HG03139 (cell line): ENCODE data around the gene MEI1.

Experiments used
- ATAC-seq: cut with Tn5 transposase; IDR thresholded peaks from one replicate; pipeline ENCODE4 v1.9.1; 2021; ENCODE audit not compliant: unreplicated experiment

The MEI1 gene

DNA sequence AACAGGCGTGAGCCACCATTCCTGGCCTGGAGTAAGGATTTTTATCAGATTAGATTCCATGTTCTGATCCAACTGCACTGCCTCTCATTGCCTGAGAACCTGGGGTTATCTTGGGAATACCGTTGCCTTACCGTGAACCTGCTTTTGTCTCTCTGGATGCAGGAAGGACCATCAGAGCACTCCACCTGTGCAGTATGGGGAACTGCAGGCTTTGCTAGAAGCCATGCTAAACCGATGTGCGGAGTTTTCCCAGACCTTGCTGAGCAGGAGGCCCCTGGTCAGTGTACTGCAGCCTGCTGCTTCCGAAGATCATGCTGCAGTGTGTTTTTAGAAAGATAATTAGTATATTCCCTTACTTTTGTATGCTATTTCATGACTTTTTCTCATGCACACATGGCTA lies 43.6 kb downstream of the MEI1 start:
- no peak for ATAC-seq

DNA sequence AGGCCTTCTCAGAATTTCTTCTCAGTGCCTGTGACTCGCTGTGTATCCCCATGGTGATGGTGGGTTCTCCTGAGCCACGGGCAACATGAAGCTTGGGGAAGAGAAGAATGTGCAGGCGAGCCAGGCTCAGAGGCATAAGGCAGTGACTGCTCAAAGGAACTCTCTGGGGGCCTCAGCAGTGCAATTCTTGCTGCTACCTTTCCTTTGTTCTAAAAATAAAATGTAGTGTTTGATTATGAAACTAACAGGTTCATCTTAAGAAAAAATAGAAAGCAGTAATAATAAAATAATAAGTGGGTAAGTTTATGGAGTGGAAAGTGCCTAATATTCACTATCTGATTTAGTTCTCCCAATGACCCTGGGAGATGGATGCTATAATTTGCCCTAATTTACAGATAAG lies 46.7 kb downstream of the MEI1 start:
- no peak for ATAC-seq

DNA sequence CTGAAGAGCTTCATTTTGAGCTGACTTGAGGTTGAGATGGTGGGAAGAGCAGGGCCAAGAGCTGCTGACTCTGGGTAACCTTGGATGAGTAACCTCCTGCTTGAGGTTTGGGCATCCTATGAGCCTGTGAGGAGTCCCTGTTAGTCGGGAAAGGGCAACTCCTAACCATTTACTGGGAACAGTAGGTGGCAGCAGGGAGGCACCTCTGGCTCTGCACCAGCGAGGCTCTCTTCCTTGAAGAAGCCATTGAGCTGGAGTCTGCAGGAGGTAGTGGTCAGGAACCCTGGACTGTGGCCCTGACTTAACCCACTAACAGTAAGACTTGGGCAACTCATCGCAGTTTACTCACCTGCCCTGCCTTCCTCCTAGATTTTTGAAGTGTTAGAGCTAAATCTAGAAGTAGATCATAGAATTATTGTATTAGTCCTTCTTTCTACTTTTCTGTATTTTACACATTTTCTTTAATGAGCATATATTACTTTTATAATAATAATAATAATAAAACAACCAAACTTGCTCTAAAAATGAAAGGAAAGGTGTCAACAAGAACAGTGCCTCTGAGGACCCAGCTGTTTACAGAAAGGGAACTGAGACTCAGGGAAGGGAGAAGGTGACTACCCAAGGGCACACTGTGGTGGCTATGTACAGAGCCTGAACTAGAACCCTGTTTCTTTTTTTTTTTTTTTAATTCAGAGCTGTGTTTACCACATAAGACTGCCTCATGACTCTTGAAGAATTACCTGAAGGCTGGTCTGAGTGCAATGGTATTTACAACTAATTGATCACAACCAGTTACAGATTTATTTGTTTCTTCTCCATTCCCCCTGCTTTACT lies 47.5 kb downstream of the MEI1 start:
- ATAC-seq, result peak; percentile 70

DNA sequence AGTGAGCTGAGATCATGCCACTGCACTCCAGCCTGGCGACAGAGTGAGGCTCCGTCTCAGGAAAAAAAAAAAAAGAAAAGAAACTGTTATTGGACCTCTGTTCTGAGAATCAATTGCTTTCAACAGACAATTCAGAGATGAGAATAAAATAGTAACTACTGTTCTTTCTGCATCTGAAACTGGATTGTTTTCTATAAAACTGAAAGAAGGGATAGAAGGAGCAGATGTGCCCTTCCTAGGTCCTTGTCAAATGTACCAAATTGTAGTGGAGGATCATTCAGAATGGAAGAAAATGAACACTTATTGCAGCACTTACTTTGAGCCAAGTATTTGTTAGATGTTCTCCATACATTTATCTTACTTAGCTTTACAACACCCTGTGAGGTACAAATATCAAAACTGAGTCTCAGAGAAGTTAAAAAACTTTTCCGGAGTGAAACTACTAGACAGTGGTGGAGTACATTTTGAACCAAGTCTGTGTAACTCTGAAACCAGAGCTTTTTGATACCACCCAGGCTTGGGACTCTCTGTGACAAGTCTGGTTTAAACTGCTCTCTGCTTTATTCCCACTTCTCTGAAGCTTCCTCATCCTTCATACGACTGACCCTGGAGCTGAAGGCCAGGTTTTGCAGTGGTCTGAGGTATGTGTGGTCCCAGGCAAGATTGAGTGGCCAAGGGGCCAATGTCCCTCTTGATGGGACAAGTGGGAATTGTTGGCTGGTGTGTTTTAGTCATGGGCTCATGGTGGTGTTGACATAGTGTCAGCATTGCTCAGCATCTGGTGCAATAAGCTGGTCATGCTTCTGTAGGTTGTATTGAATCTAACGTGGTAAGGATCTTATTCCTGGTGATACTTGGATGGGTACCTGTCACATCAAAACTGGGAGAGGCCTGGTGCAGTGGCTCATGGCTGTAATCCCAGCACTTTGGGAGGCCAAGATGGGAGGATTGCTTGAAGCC lies 53.0 kb downstream of the MEI1 start:
- no peak for ATAC-seq

DNA sequence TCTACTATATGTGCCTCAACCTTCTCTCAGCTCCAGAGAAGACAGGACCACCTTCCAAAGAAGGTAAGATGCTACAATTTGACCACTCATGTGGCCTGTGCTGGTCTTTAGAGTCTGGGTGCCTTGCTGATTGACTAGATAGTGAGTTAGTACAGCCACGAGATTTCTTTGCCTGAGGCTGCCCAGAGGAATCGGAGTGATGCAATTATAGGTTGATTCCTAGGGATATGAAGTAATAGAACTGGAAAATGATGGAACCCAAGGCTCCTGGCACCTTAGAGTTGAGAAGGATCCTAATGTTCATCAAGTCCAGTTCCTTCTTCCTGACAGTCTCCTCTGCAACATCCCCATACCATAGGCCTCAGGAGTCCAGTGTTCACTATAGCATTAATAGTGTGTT lies 54.7 kb downstream of the MEI1 start:
- no peak for ATAC-seq

DNA sequence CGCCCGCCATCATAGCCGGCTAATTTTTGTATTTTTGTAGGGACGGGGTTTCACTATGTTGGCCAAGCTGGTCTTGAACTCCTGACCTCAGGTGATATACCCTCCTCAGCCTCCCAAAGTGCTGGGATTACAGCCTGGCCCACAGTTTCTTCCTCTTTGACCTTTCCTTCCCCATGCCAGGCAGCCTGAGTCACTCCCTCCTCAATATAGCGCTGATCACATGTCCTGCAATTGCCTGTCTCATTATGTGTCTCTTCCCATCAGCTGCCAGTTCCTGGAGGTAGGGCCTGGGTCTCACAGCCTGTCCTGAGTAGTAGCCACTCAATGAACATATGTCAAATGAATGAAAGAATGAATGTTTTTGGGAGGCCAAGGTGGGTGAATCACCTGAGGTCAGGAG lies 58.2 kb downstream of the MEI1 start:
- no peak for ATAC-seq

DNA sequence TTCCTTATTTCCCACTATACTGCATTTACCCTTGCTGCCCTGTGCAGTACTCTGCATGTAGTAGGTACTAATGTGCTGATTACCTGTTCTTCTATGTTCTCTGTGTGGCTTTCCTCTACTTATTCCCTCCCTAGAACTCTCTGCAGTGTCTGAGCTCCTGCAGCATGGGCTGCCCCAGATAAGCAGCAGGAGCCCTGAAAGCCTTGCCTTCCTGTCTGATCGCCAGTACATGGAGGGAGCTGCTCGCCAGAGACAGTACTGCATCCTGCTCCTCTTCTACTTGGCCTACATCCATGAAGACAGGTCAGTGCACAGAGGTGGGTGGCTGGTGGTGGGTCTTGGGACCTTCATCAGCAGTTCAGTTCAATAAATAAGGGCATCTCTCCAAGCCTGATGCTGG lies 58.9 kb downstream of the MEI1 start:
- no peak for ATAC-seq

DNA sequence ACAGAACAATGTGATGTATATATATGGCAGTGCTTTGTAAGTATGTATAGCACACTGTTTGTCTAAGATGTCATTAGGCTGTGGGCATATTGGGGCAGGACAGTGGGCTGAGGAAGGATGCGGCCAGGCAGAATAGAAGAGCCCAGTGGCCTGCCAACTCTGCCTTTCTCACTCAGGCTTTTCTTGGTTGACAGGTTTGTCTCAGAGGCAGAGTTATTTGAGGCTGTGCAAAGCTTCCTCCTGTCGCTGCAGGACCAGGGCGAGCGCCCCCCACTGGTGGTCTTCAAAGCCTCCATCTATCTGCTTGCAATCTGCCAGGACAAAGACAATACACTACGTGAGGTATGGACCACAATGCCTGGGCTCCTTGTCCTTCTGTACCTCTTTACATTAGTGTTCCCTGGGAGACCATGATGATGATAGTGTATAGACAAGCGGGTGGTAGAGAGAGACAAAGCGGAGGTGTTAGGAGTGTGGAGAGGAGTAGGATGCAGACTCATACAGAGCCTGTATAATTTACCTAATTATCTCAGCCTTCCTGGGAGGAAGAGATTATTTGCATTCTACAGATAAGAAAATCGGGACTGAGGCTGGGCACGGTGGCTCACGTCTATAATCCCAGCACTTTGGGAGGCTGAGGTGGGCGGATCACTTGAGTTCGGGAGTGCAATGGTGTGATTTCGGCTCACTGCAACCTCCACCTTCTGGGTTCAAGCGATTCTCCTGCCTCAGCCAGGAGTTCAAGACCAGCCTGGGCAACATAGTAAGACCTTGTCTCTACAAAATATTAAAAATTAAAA lies 63.9 kb downstream of the MEI1 start:
- no peak for ATAC-seq

DNA sequence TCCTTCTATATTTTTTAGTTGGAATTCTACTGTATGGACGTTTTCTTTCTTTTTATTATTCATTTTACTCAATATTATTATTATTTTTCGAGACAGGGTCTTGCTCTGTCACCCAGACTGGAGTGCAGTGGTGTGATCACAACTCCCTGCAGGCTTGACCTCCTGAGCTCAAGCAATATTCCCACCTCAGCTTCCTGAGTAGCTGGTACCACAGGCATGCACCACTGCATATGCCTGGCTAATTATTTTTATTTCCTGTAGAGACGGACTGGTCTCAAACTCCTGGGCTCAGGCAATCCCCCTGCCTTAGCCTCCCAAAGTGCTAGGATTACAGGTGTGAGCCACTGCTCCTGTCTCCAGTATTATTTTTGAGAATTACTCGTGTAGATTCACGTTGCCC lies 67.2 kb downstream of the MEI1 start:
- no peak for ATAC-seq

DNA sequence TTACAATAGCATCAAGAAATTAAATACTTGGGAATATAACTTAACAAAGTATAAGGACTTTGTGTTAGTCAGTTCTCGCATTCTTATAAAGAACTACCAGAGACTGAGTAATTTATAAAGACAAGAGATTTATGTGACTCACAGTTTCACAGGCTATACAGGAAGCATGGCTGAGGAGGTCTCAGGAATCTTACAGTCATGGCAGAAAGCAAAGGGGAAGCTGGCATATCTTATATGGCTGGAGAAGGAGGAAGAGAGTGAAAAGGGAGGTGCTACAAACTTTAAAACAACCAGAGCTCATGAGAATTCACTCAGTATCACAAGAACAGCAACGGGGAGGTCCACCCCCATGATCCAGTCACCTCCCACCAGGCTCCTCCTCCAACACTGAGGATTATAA lies 69.1 kb downstream of the MEI1 start:
- no peak for ATAC-seq

DNA sequence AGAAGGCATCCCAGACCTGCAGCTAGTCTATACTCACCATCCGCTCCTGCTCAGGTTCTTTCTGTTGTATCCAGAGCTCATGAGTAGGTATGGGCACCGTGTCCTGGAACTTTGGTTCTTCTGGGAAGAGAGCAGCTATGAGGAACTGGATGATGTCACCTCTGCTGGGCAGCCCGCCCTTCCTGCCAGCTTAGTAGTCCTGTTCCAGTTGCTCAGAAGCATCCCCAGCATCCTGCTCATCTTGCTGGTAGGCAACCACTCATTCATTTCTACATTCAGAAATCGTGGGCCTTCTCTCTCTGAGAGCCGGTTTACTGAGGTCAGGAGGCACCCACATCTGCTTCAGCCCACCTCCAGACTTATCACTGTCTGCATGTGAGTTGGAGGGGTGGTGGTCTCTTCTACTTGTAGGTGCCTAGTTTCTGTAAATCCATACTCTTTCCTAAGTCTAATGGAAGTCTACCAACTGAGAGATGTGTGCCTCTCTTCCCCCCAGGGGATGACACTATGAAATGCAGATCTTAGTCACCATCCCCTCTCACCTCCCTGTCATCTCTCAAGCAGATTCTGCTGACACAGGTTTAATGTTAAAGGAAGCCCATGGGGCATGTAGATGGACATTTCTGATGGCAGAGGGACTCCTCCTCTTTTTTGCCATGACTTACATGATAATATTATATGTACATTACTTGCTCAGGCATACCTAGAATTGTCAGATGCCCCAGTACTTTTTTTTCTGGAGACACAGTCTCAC lies 71.6 kb downstream of the MEI1 start:
- ATAC-seq, result no peak

DNA sequence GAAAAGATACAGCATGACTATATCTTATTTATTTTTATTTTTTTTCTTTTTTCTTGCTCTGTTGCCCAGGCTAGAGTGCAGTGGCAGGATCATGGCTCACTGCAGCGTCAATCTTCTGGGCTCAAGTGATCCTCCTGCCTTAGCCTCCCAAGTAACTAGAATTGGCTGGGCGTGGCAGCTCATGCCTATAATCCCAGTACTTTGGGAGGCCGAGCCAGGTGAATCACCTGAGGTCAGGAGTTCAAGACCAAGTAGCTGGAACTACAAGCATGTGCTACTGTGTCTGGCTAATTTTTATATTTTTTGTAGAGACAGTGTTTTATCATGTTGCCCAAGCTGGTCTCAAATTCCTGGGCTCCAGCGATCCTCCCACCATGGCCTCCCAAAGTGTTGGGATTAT lies 72.9 kb downstream of the MEI1 start:
- ATAC-seq, result no peak

DNA sequence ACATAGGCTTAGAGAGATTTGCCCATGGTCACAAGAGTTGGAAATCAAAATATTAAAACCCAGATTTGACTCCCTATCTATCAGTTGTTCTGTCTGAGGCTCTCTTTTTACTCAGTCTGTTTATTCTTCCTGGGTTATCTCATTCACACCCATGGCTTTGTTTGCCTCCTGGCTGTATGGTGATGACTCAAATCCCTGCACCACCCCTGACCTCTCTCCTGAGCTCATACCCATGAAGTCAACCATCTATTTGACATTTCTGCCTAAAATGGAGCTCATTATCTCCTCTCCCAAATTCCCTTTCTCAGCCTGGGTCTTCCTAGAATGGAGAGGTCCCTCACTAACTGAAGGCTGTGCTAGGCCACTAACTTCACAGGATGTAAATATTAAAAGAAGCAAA lies 73.3 kb downstream of the MEI1 start:
- no peak for ATAC-seq

DNA sequence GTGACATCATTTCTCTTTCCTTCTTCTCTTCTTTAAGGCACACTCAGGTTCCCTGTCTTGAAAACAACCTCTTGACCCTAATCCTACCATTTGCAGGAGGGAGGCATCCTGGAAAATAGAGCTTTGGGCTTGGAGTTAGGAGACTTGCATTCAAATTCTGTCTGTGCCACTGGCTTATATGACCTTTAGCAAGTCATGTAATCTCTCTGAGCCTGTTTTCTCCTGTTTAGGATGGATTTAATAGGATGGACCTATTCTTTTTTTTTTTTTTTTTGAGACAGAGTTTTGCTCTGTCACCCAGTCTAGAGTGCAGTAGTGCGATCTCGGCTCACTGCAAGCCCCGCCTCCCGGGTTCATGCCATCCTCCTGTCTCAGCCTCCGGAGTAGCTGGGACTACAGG lies 76.0 kb downstream of the MEI1 start:
- no peak for ATAC-seq

DNA sequence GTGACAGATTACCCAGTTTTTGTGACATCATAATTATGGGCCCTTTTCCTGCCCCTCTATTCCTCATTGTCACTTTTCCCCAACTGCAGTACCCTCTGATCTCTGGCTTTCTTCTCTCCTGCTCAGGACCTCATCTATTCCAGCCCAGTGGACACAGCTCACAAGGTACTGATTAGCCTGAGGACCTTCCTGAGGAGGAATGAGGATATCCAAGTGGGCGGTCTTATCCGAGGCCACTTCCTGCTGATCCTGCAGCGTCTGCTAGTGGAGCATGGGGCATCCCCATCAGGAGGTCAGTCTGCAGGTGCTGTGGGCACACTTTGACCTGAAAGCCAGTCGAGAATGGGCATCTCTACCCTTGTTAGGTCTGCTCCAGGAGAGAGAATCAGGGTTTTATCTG lies 76.7 kb downstream of the MEI1 start:
- ATAC-seq, result no peak

DNA sequence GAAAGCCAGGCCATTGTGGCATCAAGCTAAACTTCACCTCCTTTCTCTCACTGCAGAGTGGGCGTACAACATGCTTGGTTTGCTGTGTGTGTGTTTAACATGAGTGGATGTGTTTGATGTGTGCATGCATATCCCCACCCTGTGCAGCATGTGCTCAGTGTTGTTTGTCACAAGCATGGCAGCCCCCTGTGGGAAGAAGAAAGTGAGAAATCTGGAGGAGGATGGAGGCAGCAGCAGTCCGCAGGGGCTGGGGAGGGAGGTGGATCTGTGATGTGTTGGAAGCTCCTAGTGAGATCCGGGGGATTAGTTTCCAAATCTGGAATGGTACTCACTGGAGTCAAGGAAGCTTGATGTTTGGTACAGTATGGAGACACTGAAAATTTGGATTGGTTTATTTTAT lies 77.1 kb downstream of the MEI1 start:
- ATAC-seq, result no peak

DNA sequence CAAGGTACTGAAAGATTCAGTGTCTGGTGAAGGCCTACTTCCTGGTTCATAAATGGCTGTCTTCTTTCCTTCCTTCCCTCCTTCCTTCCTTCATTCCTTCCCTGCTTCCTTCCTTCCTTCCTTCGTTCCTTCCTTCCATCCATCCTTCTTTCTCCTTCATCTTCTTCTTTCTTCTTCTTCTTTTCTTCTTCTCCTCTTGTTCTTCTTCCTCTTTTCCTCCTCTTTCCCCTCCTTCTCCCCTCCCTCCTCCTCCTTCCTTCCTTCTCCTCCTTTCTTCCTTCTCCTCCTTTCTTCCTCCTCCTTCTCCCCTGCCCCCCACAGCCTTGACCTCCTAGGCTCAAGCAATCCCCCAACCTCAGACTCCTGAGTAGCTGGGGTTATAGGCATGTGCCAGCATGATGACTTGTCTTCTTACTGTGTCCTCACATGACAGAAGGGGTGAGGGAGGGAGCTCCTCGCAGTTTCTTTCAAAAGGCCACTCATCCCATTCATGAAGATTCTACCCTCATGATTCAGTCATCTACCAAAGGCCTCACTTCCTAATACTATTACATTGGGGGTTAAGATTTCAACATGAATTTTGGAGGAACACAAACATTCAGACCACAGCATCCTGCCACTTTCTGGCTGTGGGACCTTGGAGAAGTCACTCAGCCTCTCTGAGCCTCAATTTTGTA lies 78.6 kb downstream of the MEI1 start:
- no peak for ATAC-seq

DNA sequence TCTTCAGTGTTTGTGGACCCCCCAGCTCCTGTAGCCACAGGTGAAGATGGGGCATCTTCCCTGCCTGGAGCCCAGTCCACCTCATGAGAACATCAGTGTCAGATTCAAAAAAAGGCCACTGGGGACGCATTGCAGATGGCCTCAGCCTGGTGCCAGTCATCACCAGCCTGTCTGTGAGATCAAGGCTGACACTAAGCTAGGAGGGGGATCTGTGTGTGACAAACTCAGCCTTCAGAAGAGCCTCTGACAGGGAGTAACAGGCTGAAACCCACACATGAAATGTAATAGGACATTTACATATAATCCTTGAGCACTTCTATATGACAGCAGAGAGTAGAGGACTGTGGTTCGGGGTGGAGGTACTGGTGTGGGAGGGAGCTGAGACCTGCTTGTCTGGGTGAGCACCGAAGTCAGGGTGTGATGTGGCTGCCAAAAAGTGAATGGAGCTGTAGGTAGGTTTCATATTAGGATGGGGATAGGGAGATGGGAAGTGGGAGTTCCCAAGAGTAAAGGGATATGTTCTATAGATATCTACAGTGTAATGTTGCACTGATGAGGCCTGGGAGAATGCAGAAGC lies 80.7 kb downstream of the MEI1 start:
- ATAC-seq, result no peak

DNA sequence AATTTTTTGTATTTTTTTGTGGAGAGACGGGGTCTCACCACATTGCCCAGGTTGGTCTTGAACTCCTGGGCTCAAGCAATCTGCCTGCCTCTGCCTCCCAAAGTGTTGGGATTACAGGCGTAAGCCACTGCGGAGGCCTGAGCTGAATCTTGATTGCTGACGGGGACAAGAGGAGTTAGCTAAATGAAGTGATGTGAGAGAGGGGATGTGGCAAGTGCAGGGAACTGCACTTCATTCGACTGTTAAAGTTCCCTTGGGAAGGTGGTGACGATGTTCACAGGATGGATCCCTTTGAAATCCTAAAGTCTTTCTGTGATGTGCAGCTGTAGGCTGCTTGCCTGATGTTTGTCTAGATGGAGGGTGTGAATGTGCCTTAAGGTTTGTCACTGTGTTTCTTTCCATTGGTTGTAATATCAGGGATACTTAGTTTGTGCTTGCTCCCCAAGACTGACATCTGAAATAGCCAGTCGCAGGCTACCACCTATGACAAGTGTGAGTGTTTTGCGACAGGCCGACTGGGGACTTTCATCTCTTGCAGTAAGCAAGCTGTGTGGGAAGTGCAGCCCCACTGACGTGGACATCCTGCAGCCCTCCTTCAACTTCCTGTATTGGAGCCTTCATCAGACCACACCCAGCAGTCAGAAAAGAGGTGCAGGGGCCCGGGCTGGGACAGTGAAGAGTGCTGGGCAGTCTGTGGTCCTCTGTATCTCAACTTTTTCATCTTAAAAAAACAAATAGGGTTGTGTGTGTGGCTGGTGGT lies 81.6 kb downstream of the MEI1 start:
- peak; percentile 85 for ATAC-seq
